ENCODE data around the gene AKR1D1.

Gene AKR1D1

GRCh38 chr7:138125119-138125518 lies 48.9 kb downstream of the AKR1D1 start:
- Histone ChIP-seq H3K27me3 (no peaks in the 10 kb centered on the region), H3K27ac (no peak overlapping the region), H3K9me3 (no peaks in the 10 kb centered on the region), H3K4me1 (ENCODE audit: control insufficient read depth in 1 of 2, insufficient read depth in 1 of 2, low read depth in 1 of 2, low read length in 1 of 2) (no peaks in the 10 kb centered on the region), H3K4me3 (ENCODE audit: low read depth in 1 of 2, low read length in 1 of 2) (no peak overlapping the region), H3K36me3 (no peaks in the 10 kb centered on the region)
- TF ChIP-seq CTCF (IDR thresholded peaks at IDR 0.05), result no peak

GRCh38 chr7:138125598-138126111 lies 49.4 kb downstream of the AKR1D1 start:
- Histone ChIP-seq H3K9me3 (no peaks in the 10 kb centered on the region), H3K4me3 (ENCODE audit: low read depth in 1 of 2, low read length in 1 of 2) (no peak overlapping the region), H3K36me3 (no peaks in the 10 kb centered on the region), H3K4me1 (ENCODE audit: control insufficient read depth in 1 of 2, insufficient read depth in 1 of 2, low read depth in 1 of 2, low read length in 1 of 2) (no peaks in the 10 kb centered on the region), H3K27me3 (no peaks in the 10 kb centered on the region), H3K27ac (no peak overlapping the region)
- TF ChIP-seq CTCF (IDR thresholded peaks at IDR 0.05), result no peak

- Histone ChIP-seq H3K4me1 (ENCODE audit: control insufficient read depth in 1 of 2, insufficient read depth in 1 of 2, low read depth in 1 of 2, low read length in 1 of 2) (no peaks in the 10 kb centered on the region), H3K27me3 (no peaks in the 10 kb centered on the region), H3K4me3 (ENCODE audit: low read depth in 1 of 2, low read length in 1 of 2) (no peak overlapping the region), H3K27ac (no peak overlapping the region), H3K9me3 (no peaks in the 10 kb centered on the region), H3K36me3 (no peaks in the 10 kb centered on the region)
- TF ChIP-seq CTCF (IDR thresholded peaks at IDR 0.05), result no peak
Measured at GRCh38 chr7:138126928-138127327, 50.7 kb downstream of the AKR1D1 start.

- Histone ChIP-seq H3K4me1 (ENCODE audit: control insufficient read depth in 1 of 2, insufficient read depth in 1 of 2, low read depth in 1 of 2, low read length in 1 of 2) (no peaks in the 10 kb centered on the region), H3K36me3 (no peaks in the 10 kb centered on the region), H3K4me3 (ENCODE audit: low read depth in 1 of 2, low read length in 1 of 2) (no peak overlapping the region), H3K9me3 (no peaks in the 10 kb centered on the region), H3K27ac (no peak overlapping the region), H3K27me3 (no peaks in the 10 kb centered on the region)
- no peak for TF ChIP-seq CTCF (IDR thresholded peaks at IDR 0.05)
Measured at GRCh38 chr7:138127996-138128395, 51.7 kb downstream of the AKR1D1 start.

GRCh38 chr7:138129551-138130165 lies 53.4 kb downstream of the AKR1D1 start:
- Histone ChIP-seq H3K36me3 (no peaks in the 10 kb centered on the region), H3K9me3 (no peaks in the 10 kb centered on the region), H3K27me3 (no peaks in the 10 kb centered on the region), H3K4me3 (ENCODE audit: low read depth in 1 of 2, low read length in 1 of 2) (no peak overlapping the region), H3K4me1 (ENCODE audit: control insufficient read depth in 1 of 2, insufficient read depth in 1 of 2, low read depth in 1 of 2, low read length in 1 of 2) (no peaks in the 10 kb centered on the region), H3K27ac (no peak overlapping the region)
- no peak for TF ChIP-seq CTCF (IDR thresholded peaks at IDR 0.05)

All from neutrophil (primary cell).